ENCODE results near the gene F2RL1.
A peak's percentile ranks its signal among the peaks of the same experiment; 100 is the strongest.
"Not testable (repeated sequence)": the region's sequence is repeated elsewhere in the genome, so short reads cannot be mapped to it uniquely, and the experiment has no call there.

Gene F2RL1

GRCh38 chr5:76808141-76808691 lies 10.6 kb upstream of the F2RL1 start:
- DNase-seq, result no peak

DNA sequence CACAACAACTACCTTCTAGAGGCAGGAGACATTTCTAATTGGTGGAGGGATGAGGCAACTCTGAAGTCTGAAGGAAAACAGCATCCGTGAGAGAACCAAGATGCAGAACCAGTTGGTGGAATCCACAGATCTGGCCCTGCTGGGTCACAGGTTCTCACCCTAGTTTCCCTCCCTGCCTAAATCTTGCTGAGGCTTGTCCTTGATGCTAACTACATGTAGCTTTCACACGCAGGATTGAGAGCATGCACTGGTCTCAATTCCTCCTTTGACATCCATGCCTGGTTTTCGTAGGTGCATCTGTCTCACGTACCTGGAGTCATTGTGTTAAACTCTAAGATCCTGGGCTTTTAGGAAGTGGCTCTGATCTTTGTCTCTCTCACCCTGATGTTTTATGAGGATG lies 9.7 kb upstream of the F2RL1 start:
- no peak for DNase-seq

- no peak for DNase-seq
Observed at GRCh38 chr5:76810236-76810635, 8.6 kb upstream of the F2RL1 start.

DNA sequence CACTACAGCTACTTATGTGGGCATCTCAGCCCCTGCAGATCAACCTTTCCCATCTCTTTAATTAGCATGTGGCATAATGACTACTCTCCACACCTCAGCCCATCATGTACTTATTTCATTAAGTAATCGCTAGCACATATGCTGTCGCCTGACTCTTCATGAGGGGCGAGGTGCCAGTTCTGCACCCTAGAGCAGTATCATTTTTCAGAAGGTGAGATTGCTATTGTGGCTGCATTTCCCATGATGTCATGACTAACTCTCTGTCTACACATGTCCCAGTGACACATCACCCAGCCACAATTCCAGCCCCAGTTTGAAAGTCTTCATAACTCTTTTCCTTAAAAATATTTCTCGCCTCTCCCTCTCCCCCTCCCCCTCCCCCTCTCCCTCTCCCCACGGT lies 7.6 kb upstream of the F2RL1 start:
- no peak for DNase-seq

DNA sequence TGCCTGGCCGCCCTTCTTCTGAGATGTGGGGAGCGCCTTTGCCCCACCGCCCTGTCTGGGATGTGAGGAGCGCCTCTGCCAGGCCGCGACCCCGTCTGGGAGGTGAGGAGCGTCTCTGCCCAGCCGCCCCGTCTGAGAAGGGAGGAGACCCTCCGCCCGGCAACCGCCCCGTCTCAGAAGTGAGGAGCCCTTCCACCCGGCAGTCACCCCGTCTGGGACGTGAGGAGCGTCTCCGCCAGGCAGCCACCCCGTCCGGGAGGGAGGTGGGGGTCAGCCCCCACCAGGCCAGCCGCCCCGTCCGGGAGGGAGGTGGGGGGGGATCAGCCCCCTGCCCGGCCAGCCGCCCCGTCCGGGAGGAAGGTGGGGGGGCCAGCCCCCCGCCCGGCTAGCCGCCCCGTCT lies 6.6 kb upstream of the F2RL1 start:
- DNase-seq, result not testable (repeated sequence)

- DNase-seq, result no peak
Observed at GRCh38 chr5:76813982-76814562, 4.8 kb upstream of the F2RL1 start.

GRCh38 chr5:76816110-76816831 lies 2.6 kb upstream of the F2RL1 start:
- DNase-seq, result no peak

- no peak for DNase-seq
Observed at GRCh38 chr5:76819851-76820525, 1.2 kb downstream of the F2RL1 start.

DNA sequence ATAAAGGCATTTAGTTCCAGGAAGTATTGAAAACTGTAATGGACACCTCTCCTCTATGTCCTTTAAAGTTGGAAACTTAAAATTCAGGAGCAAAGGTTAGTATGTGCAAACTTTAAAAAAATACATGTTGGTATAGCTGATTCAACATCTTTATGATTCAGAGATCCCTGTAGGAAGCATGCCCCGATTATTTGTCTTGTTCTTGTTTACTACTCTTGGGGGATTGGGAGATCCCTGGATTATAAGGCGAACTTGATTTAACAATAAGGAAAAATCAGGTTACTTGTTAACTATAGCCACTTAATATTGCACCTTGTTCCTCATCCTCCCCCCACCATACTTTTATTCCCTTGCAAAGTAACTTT lies 1.7 kb downstream of the F2RL1 start:
- DNase-seq, result no peak

DNA sequence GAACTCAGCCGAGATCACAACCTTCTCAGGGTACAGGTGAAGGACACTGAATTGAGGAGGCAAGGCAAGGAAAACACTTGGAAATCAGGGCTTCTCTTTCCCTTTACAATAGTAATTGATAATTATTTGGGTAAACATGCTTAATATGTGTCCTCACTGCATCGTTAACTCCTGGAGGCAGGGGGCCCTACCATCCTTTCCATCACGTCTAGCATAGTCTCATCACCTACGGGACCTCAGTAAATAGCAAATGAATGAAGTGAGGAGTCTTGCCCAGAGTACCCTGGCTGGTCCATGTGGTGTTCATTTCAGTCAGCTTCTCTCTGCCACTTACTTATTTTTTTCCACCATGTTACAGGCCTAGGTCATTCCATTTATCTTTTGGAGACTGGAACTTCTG lies 2.3 kb downstream of the F2RL1 start:
- no peak for DNase-seq

GRCh38 chr5:76822105-76822731 lies 3.4 kb downstream of the F2RL1 start:
- DNase-seq, result not testable (repeated sequence)

DNA sequence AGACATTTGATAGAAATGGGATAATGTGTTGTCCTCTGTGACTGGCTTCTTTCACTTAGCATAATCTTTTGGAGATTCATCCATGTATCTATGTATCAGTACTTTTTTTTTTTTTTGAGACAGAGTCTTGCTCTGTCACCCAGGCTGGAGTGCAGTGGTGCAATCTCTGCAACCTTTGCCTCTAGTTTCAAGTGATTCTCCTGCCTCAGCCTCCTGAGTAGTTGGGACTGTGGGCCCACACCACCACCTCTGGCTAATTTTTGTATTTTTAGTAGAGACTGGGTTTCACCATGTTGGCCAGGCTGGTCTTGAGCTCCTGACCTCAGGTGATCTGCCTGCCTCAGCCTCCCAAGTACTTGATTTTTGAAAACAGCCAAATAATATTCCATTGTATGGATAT lies 7.6 kb downstream of the F2RL1 start:
- not testable (repeated sequence) for DNase-seq

GRCh38 chr5:76831110-76831452 lies 12.3 kb downstream of the F2RL1 start:
- no peak for DNase-seq

DNA sequence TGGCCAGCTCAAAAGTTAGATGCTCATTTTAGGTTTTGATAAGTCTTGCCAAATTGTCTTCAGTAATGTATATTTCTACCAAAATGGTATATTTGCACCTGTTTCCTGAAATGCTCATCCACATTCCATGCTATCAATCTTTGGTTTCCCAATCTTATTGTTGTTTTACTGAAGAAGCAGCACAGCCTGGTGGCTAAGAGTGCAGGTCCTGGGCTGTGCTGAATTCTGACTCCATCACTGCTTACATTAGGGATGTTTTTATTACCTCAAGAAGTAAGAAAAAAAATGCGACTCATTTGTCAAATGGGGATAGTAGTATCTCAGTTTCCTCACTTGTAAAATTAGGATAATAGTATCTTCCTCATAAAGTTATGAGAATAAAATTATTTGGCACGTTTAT lies 17.4 kb downstream of the F2RL1 start:
- no peak for DNase-seq

DNA sequence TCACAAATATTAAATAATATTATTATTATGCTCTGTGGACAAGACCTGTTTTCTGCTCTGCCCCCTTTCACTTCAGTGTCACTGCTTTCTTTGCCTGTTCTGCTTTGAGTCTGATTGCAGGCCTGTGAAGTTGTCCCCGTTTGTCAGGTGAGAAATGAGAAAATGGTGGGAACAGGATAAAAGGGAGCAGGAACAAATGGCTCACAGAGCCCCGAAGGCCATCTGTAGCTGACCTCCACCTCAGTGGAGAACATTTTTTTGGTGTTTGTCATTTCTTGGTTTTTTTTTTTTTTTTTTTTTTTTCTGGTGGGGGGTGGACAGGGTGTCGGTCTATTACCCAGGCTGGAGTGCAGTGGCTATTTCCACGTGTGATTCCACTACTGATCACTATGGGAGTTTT lies 17.8 kb downstream of the F2RL1 start:
- DNase-seq, result no peak

GRCh38 chr5:76838481-76839261 lies 19.8 kb downstream of the F2RL1 start:
- no peak for DNase-seq

GRCh38 chr5:76841361-76841760 lies 22.5 kb downstream of the F2RL1 start:
- DNase-seq, result no peak

DNA sequence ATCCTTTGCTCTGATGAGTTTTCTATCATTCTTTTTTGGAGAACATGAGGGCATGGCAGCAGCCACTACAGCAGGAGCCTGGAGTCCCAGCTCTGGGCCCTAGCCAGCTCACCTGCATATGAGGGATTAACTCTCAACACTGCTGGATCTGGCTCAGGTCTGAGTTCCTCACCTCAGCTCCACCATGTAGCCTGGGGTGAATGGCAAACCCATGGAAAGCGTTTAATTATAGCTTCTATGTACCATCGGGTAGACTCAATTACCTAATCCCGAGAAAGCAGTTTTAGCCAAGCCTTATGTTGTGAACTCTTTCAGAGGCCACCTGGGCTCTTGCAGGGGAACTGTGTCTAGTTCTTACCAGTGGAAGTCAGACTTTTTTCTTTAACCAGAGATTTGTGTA lies 27.1 kb downstream of the F2RL1 start:
- no peak for DNase-seq

DNA sequence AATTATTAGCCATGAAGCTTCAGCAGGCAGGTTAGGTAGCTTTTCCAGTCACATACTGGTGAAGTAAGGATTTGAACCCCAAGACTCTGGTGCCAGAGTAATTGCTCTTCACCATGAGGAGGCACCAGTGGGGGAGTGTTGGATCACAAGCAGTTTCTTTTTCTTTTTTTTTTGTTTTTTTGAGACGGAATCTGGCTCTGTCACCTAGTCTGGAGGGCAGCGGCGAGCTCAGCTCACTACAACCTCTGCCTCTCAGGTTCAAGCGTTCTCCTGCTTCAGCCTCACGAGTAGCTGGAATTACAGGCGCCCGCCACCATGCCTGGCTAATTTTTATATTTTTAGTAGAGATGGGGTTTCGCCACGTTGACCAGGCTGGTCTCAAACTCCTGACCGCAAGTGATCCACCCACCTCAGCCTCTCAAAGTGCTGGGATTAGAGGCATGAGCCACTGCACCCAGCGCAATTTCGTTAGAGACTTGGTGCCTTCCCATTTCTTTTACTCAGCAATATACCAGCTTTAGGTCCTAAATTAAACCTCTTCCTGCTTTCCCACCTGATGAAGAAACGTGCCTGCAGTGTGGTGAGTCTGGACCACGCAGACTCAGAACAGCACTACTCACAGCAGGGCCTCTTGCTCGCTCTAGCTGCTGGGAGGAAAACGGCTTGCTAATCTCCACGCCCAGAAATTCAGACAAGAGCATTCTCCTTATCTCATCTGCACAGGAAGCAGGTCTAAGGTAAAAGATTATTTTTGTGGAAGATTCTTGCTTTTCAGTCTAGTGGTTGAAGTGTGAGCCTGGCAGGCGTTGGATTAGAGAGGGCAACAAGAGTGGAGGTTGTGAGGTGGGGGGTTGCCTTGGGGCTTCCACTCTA lies 30.8 kb downstream of the F2RL1 start, which contains the start of gene S100Z:
S100Z (plus strand) TSS at position 596 of the 873 bp plus-strand sequence. CDS start 25,346 bp downstream, outside the sequence.
- DNase-seq, result peak; percentile 68

GRCh38 chr5:76850543-76851145 lies 31.8 kb downstream of the F2RL1 start:
- no peak for DNase-seq

DNA sequence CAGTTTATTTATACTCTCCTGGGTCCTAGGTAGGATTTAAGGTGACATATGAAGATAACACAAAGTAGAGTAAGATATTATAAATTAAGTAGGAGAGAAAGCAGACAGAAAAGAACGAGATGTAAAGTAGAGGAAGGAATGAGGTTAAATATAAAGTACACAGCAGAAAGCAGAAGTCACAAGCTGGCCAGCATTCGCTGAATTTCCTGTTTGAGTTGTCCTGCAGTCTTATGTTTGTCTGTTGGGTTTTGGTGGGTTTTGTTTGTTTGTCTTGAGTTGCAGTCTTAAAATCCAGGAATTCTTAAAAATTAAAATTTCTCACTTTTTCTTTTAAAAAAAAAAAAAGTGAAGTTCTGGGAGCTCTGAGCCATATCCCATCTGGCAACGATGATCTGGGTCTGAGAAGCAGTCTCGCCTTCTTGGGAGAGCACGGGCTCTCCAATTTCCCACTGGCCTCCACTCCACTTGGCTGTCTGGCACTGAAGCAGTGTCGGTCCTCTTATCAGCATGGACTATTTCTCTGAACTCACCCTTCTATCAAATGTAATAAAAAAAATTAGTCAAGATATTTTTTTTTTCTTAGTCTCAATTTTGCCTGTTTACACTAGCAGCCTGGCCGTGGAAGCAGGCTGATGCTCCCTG lies 33.0 kb downstream of the F2RL1 start:
- DNase-seq, result no peak
